Naive thymus-derived CD8-positive, alpha-beta T cell (primary cell): ENCODE results near the gene SRRM1. TPM values are rescaled to one million over a fixed set of nuclear protein-coding genes. Genes with fewer than 3 reads are reported as not detected.
"Not testable (repeated sequence)": the region's sequence is repeated elsewhere in the genome, so short reads cannot be mapped to it uniquely, and the experiment has no call there.

Experiments used
- ATAC-seq, 2 donors: fragments of 150-1000 bp; cut with Tn5 transposase in 1 of 2; sonication (Bioruptor Pico), chemical (Tn5 transposase) in 1 of 2; 1 replicate in 1 of 2; 2 replicates in 1 of 2; pipeline ENCODE4 v1.10.0; 2021; ENCODE audit warnings: mild to moderate bottlenecking in 2 of 2, moderate library complexity in 2 of 2
- POLR2A ChIA-PET: fragments of 350-600 bp; sonication (Branson Sonifier 250); formaldehyde crosslinking; loops from one replicate; lab custom pipeline; 2021; ENCODE audit warnings: antibody characterized with exemption; lab: Charles Lee
- DNase-seq, 10 donors: peaks; one replicate each; pipeline versions ENCODE4 v3.0.0 to v3.0.0-alpha.2; 2020 to 2022
- H3K27ac Mint-ChIP-seq, 10 donors: one replicate each; pipeline ENCODE4 v1.8.0; 2020 to 2022; ENCODE audit warnings: mild to moderate bottlenecking in 10 of 10, mixed read lengths in 10 of 10, moderate library complexity in 4 of 10, inconsistent platforms in 1 of 10
- H3K27me3 Mint-ChIP-seq, 5 donors: one replicate each; pipeline ENCODE4 v1.8.0; 2021 to 2022; ENCODE audit warnings: mixed read lengths in 5 of 5
- H3K36me3 Mint-ChIP-seq, 3 donors: one replicate each; pipeline ENCODE4 v1.8.0; 2020 to 2022; ENCODE audit warnings: mixed read lengths in 3 of 3, mild to moderate bottlenecking in 2 of 3, inconsistent platforms in 1 of 3
- H3K4me1 Mint-ChIP-seq, 4 donors: one replicate each; pipeline ENCODE4 v1.8.0; 2021 to 2022; ENCODE audit warnings: mixed read lengths in 4 of 4
- H3K4me3 Mint-ChIP-seq, 10 donors: one replicate each; pipeline ENCODE4 v1.8.0; 2020 to 2022; ENCODE audit warnings: mild to moderate bottlenecking in 10 of 10, mixed read lengths in 10 of 10, moderate library complexity in 6 of 10, inconsistent platforms in 1 of 10
- H3K9me3 Mint-ChIP-seq, 9 donors: one replicate each; pipeline ENCODE4 v1.8.0; 2020 to 2022; ENCODE audit warnings: mixed read lengths in 9 of 9, mild to moderate bottlenecking in 3 of 9, inconsistent platforms in 1 of 9, moderate library complexity in 1 of 9
- polyA plus RNA-seq, 3 donors: library from polyadenylated mRNA; unstranded; fragments of 300-500 nt; fragmentation: Illumina TruSeq; gene quantifications; one replicate each; pipeline ENCODE4 v1.2.3, GENCODE V29; 2021
- total RNA-seq, 8 experiments: library from RNA in 2 of 8; stranded (reverse) in 2 of 8; gene quantifications; one replicate each; pipeline ENCODE4 v1.2.3 and lab custom pipeline; 2021 to 2026

The SRRM1 gene
- total and polyA plus RNA-seq, 5 experiments from 2014 or later = 122 to 275 (median 245) TPM

DNA sequence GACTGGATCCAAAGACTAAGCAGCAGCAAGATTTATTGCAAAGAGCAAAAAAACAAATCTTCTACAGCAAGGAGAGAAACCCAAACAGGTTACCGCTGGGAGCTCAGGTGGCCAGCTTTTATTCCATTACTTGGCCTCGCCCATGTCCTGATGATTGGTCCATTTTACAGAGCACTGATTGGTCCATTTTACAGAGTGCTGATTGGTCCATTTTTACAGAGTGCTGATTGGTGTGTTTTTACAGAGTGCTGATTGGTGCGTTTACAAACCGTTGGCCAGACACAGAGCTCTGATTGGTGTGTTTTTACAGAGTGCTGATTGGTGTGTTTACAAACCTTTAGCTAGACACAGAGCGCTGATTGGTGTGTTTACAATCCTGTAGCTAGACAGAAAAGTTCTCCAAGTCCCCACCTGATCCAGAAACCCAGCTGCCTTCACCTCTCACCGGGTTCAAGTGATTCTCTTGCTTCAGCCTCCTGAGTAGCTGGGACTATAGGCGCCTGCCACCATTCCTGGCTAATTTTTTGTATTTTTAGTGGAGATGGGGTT is 54.4 kb downstream of the SRRM1 start:
- POLR2A ChIA-PET, H3K27me3 Mint-ChIP-seq, ATAC-seq, H3K36me3 Mint-ChIP-seq, H3K27ac Mint-ChIP-seq, DNase-seq, H3K4me3 Mint-ChIP-seq, H3K9me3 Mint-ChIP-seq: not testable (repeated sequence)
- peaks cover 0 to 36% (median 2%) of the 10 kb centered on the region in 4 donors for H3K4me1 Mint-ChIP-seq

DNA sequence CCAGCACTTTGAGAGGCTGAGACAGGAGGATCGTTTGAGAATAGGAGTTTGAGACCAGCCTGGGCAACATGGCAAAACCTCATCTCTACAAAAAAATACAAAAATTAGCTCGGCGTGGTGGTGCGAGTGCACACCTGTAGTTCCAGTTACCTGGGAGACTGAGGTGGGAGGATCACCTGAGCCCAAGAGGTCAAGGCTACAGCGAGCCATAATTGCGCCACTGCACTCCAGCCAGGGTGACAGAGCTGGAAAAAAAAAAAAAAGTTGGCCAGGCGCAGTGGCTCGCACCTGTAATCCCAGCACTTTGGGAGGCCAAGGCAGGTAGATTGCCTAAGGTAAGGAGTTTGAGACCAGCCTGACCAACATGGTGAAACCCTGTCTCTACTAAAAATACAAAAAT is 55.2 kb downstream of the SRRM1 start:
- H3K4me1 Mint-ChIP-seq = peaks cover 0 to 33% (median 2%) of the 10 kb centered on the region in 4 donors
- H3K36me3 Mint-ChIP-seq, POLR2A ChIA-PET: not testable (repeated sequence)

DNA sequence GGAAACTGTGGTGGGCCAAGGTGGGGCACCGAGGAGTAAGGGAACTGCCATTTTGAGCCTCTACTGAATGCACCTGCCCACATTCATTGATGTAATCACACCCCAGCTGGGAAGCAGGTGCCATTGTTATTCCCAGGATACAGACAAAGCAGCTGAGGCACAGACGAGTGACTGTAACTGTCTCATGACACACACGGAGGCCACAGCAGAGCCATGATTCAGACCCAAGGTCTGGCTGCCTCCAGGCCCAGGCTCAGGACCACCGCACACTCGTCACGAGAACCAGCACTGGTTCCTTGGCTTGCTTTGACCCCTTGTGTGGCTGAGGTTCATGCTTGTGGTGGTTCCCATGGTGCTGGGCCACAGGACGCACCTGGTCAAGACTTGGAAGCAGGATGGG is 56.5 kb downstream of the SRRM1 start:
- POLR2A ChIA-PET = no interaction called here
- Mint-ChIP-seq H3K27ac (no peak overlapping the region), H3K9me3 (no peaks in the 10 kb centered on the region), H3K36me3 (no peaks in the 10 kb centered on the region), H3K4me3 (no peak overlapping the region), H3K27me3 (peaks cover 0 to 5% (median 0%) of the 10 kb centered on the region in 5 donors), H3K4me1 (peaks cover 0 to 23% (median 2%) of the 10 kb centered on the region in 4 donors)
- DNase-seq = no peak
- ATAC-seq = no peak

More for the DNA sequence above, 55.2 kb downstream of the SRRM1 start:
- not testable (repeated sequence) for H3K4me3 Mint-ChIP-seq, ATAC-seq, H3K9me3 Mint-ChIP-seq, H3K27me3 Mint-ChIP-seq, DNase-seq, H3K27ac Mint-ChIP-seq

DNA sequence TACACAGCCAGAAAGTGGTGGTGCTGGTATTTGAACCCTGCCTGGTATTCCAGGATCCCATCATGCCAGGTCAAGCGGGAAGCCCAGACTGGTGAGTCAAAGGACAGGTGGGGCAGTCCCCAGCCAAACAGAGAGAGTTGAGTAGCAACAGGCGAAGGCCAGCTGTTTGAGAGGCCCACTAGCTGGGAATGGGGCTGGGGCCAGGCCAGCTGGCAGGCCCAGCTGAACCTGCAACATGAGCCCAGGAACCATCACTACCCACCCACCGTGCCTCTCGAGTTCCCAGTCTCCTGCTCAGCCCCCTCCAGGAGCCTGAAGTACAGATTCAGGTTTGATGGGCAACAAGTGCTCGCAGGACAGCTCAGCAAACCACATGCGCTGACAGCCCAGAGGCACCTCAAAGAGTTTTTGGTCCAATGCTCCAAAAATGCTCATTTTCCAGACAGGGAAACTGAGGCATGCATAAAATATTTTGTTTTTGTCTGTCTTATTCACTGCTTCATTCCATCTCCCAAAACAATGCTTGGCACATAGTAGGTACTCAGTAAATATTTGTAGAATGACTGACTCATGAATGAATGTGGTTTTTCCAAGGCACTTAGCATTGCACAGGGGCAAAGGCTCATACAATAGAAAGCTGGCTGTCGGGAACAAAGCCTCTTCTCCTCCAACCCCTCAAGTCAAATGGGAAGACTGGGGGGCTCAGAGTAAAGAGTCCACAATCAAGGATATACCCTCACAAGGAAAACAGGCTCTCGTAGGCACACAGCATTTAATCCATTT is 59.6 kb downstream of the SRRM1 start:
- Mint-ChIP-seq H3K36me3 (no peaks in the 10 kb centered on the region), H3K27ac (no peak overlapping the region), H3K4me1 (peaks cover 3 to 13% (median 8%) of the 10 kb centered on the region in 4 donors), H3K9me3 (no peaks in the 10 kb centered on the region), H3K27me3 (peaks cover 0 to 5% (median 0%) of the 10 kb centered on the region in 5 donors), H3K4me3 (no peak overlapping the region)
- POLR2A ChIA-PET = no interaction called here
- ATAC-seq (no peak), DNase-seq (no peak)

DNA sequence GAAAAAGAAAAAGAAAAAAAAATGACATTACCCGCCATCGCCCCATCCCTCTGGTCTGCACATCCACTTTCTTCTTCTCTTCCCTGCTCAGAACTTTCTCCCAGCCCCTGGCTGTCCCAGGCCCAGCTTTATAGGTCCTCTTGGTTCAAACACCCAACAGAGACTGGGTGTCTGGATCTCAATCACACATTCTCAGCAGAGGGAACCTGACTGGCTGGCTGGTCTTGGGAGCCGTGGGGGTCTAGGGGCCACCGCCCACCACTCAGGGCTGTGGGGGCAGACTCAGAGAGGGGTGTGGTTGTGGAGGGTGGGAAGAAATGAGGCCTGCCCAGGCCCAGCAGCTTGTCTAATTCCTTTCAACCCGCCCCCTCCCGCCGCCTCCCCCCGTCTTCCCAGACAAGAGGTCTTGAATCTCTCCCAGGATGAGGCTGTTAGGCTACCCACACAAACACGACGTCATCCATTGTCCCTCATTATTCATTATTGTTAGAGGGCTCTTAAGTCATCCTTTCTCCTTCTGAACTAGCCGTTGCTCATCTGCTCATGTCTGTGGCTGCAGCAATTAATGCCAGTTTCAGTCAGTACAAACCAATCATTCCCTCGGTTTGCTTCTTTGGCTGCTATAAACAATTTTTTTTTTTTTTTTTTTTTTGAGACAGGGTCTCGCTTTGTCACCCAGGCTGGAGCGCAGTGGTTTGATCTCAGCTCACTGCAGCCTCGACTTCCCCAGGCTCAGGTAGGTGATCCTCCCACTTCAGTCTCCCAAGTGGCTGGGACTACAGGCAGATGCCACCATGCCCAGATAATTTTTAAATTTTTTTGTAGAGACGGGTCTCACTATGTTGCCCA is 61.5 kb downstream of the SRRM1 start:
- peaks cover 0 to 2% (median 0%) of the 10 kb centered on the region in 5 donors for H3K27me3 Mint-ChIP-seq
- H3K36me3 Mint-ChIP-seq = no peaks in the 10 kb centered on the region
- DNase-seq = no peak
- no peaks in the 10 kb centered on the region for H3K9me3 Mint-ChIP-seq
- H3K4me3 Mint-ChIP-seq = no peak overlapping the region
- H3K27ac Mint-ChIP-seq = peak overlapping the region in 2 of 10 donors; percentile 34 to 61
- ATAC-seq = no peak
- peaks cover 3 to 18% (median 8%) of the 10 kb centered on the region in 4 donors for H3K4me1 Mint-ChIP-seq
- POLR2A ChIA-PET = no interaction called here

DNA sequence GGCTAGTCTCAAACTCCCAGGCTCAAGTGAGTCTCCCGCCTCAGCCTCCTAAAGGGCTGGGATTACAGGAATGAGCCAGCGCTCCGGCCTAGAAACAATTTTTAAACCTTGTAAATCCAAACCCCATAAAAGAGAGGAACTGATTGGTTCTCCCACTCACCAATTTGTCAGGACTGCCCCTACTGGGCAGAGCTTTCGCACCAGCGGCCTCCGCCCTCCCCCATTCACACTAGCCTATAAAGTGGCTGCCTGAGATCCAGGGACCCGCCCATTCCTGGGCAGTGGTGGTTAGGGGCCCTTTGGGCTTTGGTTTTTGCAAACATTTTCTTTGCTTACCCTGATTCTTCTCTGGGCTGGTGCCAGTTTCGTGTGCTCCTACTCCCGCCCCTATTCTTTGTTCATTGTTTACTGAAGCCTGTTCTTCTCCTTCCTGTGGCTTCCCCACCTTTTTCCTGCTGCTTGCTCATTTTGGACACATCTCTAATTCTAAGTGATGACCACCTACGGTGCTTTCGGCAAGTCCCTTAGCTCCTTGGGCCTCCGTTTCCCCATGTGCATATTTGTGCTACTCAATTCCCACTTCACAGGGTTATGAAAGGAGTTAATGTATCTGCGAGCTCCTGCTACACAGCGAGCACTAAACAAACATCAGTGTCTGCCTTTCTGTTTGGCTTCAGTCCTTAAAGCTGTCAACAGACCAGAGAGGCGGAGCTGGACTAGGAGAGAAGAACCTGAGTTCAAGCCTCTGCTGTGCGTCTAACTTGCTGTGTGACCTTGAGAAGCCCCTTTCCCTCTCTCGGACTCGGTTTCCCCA is 62.4 kb downstream of the SRRM1 start:
- ATAC-seq (peak; percentile 33 to 53), DNase-seq (peak in 2 of 10 donors; percentile 6 to 11)
- H3K4me1 Mint-ChIP-seq = peaks cover 3 to 26% (median 10%) of the 10 kb centered on the region in 4 donors
- no peaks in the 10 kb centered on the region for H3K27me3 Mint-ChIP-seq
- no peaks in the 10 kb centered on the region for H3K36me3 Mint-ChIP-seq
- peak overlapping the region in 4 of 10 donors; percentile 3 to 61 (median 34) for H3K27ac Mint-ChIP-seq
- no peaks in the 10 kb centered on the region for H3K9me3 Mint-ChIP-seq
- POLR2A ChIA-PET = no interaction called here
- H3K4me3 Mint-ChIP-seq = peak overlapping the region in 5 of 10 donors; percentile 5 to 64 (median 8)

DNA sequence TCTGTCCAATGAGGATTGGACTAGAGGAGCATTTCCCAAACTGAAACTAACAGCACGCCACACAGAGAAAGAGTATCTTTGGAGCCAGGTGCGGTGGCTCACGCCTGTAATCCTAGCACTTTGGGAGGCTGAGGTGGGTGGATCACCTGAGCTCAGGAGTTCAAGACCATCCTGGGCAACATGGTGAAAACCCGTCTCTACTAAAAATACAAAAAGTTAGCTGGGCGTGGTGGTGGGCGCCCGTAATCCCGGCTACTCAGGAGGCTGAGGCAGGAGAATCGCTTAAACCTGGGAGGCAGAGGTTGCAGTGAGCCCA is 62.9 kb downstream of the SRRM1 start:
- DNase-seq, ATAC-seq, H3K36me3 Mint-ChIP-seq, H3K4me3 Mint-ChIP-seq, H3K27me3 Mint-ChIP-seq, POLR2A ChIA-PET, H3K9me3 Mint-ChIP-seq: not testable (repeated sequence)
- Mint-ChIP-seq H3K4me1 (peaks cover 3 to 26% (median 10%) of the 10 kb centered on the region in 4 donors), H3K27ac (peak overlapping the region in 1 of 10 donors; percentile 61)

DNA sequence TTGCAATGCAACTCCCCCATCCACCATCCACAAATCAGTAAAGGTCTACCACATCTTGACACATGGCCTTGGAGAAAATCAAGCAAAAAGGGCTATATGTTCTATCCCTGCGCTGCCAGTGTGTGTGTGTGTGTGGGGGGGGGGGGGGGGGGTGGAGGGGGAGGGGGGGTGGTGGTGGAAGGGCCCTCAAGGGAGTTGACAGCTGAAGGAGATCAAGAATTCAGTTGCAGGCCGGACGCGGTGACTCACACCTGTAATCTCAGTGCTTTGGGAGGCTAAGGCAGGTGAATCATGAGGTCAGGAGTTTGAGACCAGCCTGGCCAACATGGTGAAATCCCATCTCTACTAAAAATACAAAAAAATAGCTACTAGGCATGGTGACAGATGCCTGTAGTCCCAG is 64.6 kb downstream of the SRRM1 start:
- H3K4me3 Mint-ChIP-seq = no peak overlapping the region
- no peaks in the 10 kb centered on the region for H3K36me3 Mint-ChIP-seq
- no peaks in the 10 kb centered on the region for H3K27me3 Mint-ChIP-seq
- peaks cover 3 to 26% (median 10%) of the 10 kb centered on the region in 4 donors for H3K4me1 Mint-ChIP-seq
- H3K27ac Mint-ChIP-seq = peak overlapping the region in 2 of 10 donors; percentile 38 to 80
- POLR2A ChIA-PET = no interaction called here
- ATAC-seq = no peak
- DNase-seq = no peak
- H3K9me3 Mint-ChIP-seq = no peaks in the 10 kb centered on the region

DNA sequence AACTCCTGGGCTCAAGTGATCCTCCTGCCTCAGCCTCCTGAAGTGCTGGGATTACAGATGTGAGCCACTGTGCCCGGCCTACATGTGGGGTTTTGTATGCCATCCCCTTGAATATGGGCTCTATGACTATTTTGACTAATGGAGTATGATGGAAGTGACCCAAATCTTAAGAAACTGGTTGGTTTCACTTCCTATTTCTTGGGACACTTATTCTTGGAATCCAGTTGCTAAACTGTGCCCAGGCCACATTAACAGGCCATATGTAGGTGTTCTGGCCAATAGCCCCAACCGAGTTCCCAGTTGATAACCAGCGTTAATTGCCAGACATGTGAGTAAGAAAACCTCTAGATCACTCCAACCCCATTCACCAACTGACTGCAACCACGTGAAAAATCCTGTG is 65.8 kb downstream of the SRRM1 start:
- Mint-ChIP-seq H3K36me3 (no peaks in the 10 kb centered on the region), H3K4me3 (no peak overlapping the region), H3K27me3 (no peaks in the 10 kb centered on the region), H3K27ac (peak overlapping the region in 2 of 10 donors; percentile 12 to 47), H3K4me1 (peaks cover 3 to 26% (median 10%) of the 10 kb centered on the region in 4 donors), H3K9me3 (no peaks in the 10 kb centered on the region)
- DNase-seq (no peak), ATAC-seq (no peak)
- POLR2A ChIA-PET = no interaction called here

DNA sequence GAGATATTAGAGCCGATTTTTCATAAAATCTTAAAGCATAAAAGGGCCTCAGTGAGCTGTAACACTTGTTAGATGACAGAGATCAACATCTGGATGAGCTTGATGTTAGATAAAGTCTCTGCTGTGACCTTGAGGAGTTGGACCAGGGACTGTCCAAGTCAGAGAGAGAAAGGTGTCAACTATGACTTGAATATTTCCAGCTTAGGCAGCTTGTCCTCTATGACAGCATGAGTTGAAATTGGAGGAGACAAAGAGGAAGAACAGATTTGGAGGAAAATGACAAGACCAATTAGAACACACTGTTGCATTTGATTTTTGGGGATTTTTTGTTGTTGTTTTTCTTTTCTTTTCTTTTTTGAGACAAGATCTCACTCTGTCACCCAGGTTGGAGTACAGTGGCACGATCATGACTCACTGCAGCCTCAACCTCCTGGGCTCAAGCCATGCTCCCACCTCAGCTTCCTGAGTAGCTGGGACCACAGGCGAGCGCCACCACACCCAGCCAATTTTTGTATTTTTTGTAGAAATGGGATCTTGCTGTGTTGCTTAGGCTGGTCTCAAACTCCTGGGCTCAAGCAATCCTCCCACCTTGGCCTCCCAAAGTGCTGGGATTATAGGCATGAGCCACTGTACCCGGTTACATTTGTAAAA is 66.8 kb downstream of the SRRM1 start:
- ATAC-seq = no peak
- POLR2A ChIA-PET = interaction anchor here (0.7 kb wide), 1 partner anchor 14 kb away, joined by 5 read pairs; no protein-coding TSS in a partner anchor
- Mint-ChIP-seq H3K4me3 (no peak overlapping the region), H3K27me3 (no peaks in the 10 kb centered on the region), H3K36me3 (no peaks in the 10 kb centered on the region), H3K27ac (peak overlapping the region in 1 of 10 donors; percentile 53), H3K4me1 (peaks cover 3 to 23% (median 10%) of the 10 kb centered on the region in 4 donors), H3K9me3 (no peaks in the 10 kb centered on the region)
- no peak for DNase-seq

DNA sequence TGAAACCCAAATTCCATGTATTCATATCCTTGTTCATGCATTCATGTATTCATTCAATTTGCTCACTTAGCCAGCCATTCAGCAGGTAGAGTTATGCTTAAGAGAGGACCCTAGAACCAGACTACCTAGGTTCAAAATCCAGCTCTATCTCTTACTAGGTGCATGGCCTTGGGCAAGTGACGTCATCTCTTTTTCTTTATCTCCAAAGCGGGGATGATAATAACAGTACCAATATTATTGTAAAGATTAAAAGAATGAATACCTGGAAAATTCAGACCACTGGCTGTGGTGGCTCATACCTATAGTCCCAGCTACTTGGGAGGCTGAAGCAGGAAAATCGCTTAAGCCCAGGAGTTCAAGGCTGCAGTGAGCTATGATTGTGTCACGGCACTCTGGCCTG is 68.2 kb downstream of the SRRM1 start:
- ATAC-seq (no peak), DNase-seq (no peak)
- Mint-ChIP-seq H3K9me3 (no peaks in the 10 kb centered on the region), H3K4me1 (peaks cover 0 to 13% (median 3%) of the 10 kb centered on the region in 4 donors), H3K27me3 (no peaks in the 10 kb centered on the region), H3K36me3 (no peaks in the 10 kb centered on the region), H3K27ac (no peak overlapping the region), H3K4me3 (no peak overlapping the region)
- POLR2A ChIA-PET = interaction anchor here (0.6 to 0.7 kb wide), 2 partner anchors 20 to 439 kb away, joined by 4 to 7 read pairs; no protein-coding TSS in a partner anchor

DNA sequence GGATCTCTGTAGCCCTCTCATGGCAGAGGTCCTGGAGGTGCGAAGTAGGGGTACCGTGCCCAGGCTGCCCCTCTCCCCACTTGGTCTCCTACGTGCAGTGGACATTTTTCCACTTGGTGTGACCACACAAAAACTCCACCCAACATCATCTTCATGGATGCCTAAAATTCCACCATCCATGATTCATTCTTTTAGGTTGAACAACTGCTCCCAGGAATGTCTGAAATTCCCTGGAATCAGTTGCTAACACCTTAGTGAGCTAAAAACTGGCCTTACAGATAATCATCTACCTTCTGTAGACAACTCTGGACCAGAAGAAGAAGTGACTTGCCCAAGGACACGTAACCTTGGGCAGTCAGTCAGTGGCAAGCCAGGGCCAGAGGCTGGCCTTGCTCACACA is 70.1 kb downstream of the SRRM1 start:
- no peak overlapping the region for H3K27ac Mint-ChIP-seq
- no peak for ATAC-seq
- no peak overlapping the region for H3K4me3 Mint-ChIP-seq
- H3K9me3 Mint-ChIP-seq = no peaks in the 10 kb centered on the region
- H3K4me1 Mint-ChIP-seq = peaks cover 0 to 13% (median 3%) of the 10 kb centered on the region in 4 donors
- POLR2A ChIA-PET = no interaction called here
- no peaks in the 10 kb centered on the region for H3K27me3 Mint-ChIP-seq
- H3K36me3 Mint-ChIP-seq = no peaks in the 10 kb centered on the region
- DNase-seq = no peak
